ENCODE results near the gene SDK2. TPM values are rescaled to one million over a fixed set of nuclear protein-coding genes. Genes with fewer than 3 reads are reported as not detected.

The SDK2 gene
- polyA plus RNA-seq, 3 donors, result 0.01 TPM; not detected in 2

DNA sequence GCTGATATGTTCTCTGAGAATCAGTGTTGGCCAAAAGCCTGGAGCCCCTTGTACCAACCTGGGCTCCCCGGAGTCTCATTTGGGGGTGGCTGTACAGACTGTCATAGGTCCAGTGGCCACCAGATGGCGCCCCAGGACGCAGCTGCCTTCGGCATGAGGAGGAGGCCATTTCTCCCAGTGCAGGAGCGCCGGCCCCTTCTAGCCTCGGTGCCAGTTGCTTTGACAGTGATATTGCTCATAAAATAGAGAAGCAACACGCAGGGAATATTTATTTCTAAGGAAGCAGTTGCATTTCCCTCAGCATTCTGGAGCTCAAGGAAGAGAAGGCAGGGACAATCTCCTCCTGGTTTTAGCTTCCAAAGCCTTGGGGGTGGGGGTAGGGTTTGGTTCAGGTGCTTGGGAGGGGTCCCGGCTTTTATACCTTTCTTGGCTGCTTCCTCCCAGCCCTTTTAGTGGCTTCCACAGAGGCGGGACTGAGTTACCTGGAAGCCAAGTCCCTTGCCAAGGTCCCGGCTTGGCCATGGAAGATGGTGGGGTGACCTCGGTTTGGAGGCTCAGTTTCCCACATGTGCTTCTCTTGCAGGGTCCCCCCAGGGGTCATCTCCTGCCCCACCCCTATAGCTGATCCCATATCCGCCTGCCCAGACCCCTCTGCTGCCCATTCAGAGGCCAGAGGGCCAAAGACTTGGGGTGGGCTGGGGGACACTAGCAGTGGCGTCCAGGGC is 214.6 kb downstream of the SDK2 start:
- Mint-ChIP-seq H3K4me1 (peaks cover 20% of the 10 kb centered on the region), H3K36me3 (no peaks in the 10 kb centered on the region), H3K27ac (peak overlapping the region in 1 of 7 donors; percentile 18), H3K4me3 (no peak overlapping the region), H3K27me3 (ENCODE audit: low read depth in 3 of 3) (peaks cover 3 to 6% (median 3%) of the 10 kb centered on the region in 3 donors), H3K9me3 (no peaks in the 10 kb centered on the region)
- no peaks in the 10 kb centered on the region for H3K36me3 ChIP-seq (replicated peaks in 1 of 2; ENCODE audit: control insufficient read depth in 1 of 2, insufficient read depth in 2 of 2, low read length in 2 of 2)
- peak overlapping the region; percentile 26 for H3K4me2 ChIP-seq (replicated peaks; ENCODE audit: extremely low read depth, low read length, poor library complexity, severe bottlenecking)
- no peak overlapping the region for H3K4me3 ChIP-seq (replicated peaks in 1 of 3; ENCODE audit: low read depth in 2 of 3, low read length in 3 of 3)
- H3K9me3 ChIP-seq (replicated peaks in 1 of 2; ENCODE audit: control insufficient read depth in 1 of 2, insufficient read depth in 1 of 2, low read length in 2 of 2), result no peaks in the 10 kb centered on the region
- H3K27me3 ChIP-seq (ENCODE audit: control insufficient read depth in 2 of 2, insufficient read depth in 2 of 2, low read length in 2 of 2), result no peaks in the 10 kb centered on the region
- H2AFZ ChIP-seq (ENCODE audit: insufficient read depth, low read depth, low read length, poor library complexity, severe bottlenecking), result peak overlapping the region; percentile 10
- H3K27ac ChIP-seq (ENCODE audit: low read depth in 1 of 2, low read length in 2 of 2), result no peak overlapping the region
- TF ChIP-seq, protein P1, sequence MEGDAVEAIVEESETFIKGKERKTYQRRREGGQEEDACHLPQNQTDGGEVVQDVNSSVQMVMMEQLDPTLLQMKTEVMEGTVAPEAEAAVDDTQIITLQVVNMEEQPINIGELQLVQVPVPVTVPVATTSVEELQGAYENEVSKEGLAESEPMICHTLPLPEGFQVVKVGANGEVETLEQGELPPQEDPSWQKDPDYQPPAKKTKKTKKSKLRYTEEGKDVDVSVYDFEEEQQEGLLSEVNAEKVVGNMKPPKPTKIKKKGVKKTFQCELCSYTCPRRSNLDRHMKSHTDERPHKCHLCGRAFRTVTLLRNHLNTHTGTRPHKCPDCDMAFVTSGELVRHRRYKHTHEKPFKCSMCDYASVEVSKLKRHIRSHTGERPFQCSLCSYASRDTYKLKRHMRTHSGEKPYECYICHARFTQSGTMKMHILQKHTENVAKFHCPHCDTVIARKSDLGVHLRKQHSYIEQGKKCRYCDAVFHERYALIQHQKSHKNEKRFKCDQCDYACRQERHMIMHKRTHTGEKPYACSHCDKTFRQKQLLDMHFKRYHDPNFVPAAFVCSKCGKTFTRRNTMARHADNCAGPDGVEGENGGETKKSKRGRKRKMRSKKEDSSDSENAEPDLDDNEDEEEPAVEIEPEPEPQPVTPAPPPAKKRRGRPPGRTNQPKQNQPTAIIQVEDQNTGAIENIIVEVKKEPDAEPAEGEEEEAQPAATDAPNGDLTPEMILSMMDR (IDR thresholded peaks at IDR 0.05), result peak; percentile 96
- no peak overlapping the region for H3K9ac ChIP-seq (ENCODE audit: insufficient read depth, low read length, poor library complexity, severe bottlenecking)
- intact Hi-C loops (cut with micrococcal nuclease), result loop anchor here (2.0 to 5.0 kb wide), 4 partner anchors 277 to 747 kb away; no protein-coding TSS in a partner anchor
- H3K4me1 ChIP-seq (ENCODE audit: control insufficient read depth in 1 of 2, insufficient read depth in 2 of 2, low read length in 2 of 2), result peaks cover 11 to 20% of the 10 kb centered on the region in 2 donors
- no peaks in the 10 kb centered on the region for H3K79me2 ChIP-seq (ENCODE audit: insufficient read depth, low read length)
- WGBS (ENCODE audit: insufficient coverage), result 32% methylated on average over 11 of the region's 14 CpGs
- no peaks in the 10 kb centered on the region for H4K20me1 ChIP-seq (ENCODE audit: insufficient read depth, low read length)
- DNase-seq, result peak; percentile 65 to 81 (median 75)

DNA sequence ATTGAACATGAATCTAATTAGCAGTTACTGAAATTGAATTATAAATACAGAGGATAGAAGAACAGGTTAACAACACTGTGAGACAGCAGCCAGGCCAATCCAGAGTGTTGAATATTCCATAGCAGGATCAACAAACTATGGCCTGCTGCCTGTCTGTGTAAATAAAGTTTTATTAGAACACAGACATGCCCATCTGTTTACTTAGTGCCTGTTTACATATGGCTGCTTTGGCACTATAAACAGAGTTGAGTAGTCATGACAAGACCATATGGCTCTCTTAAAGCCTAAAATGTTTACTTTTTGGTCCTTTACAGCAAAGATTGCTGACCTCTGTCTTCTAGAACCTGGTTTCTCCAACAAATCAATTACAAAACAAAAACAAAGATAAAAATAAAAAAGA is 217.0 kb downstream of the SDK2 start:
- intact Hi-C loops (cut with micrococcal nuclease), result loop anchor here in 1 of 2 donors (5.0 kb wide), 2 partner anchors 285 to 530 kb away; no protein-coding TSS in a partner anchor
- TF ChIP-seq, protein P1 (IDR thresholded peaks at IDR 0.05), result no peak
- H3K27ac Mint-ChIP-seq, result no peak overlapping the region

More for the DNA sequence above, 217.0 kb downstream of the SDK2 start:
- no peaks in the 10 kb centered on the region for H3K79me2 ChIP-seq (ENCODE audit: insufficient read depth, low read length)
- no peaks in the 10 kb centered on the region for H3K36me3 ChIP-seq (replicated peaks in 1 of 2; ENCODE audit: control insufficient read depth in 1 of 2, insufficient read depth in 2 of 2, low read length in 2 of 2)
- no peak for DNase-seq
- no peak overlapping the region for H3K4me3 ChIP-seq (replicated peaks in 1 of 3; ENCODE audit: low read depth in 2 of 3, low read length in 3 of 3)
- H3K4me3 Mint-ChIP-seq, result no peak overlapping the region
- peaks cover 11 to 20% of the 10 kb centered on the region in 2 donors for H3K4me1 ChIP-seq (ENCODE audit: control insufficient read depth in 1 of 2, insufficient read depth in 2 of 2, low read length in 2 of 2)
- peaks cover 3 to 6% (median 3%) of the 10 kb centered on the region in 3 donors for H3K27me3 Mint-ChIP-seq (ENCODE audit: low read depth in 3 of 3)
- H4K20me1 ChIP-seq (ENCODE audit: insufficient read depth, low read length), result no peaks in the 10 kb centered on the region
- no peak overlapping the region for H2AFZ ChIP-seq (ENCODE audit: insufficient read depth, low read depth, low read length, poor library complexity, severe bottlenecking)
- no peaks in the 10 kb centered on the region for H3K27me3 ChIP-seq (ENCODE audit: control insufficient read depth in 2 of 2, insufficient read depth in 2 of 2, low read length in 2 of 2)
- no peaks in the 10 kb centered on the region for H3K36me3 Mint-ChIP-seq
- peaks cover 20% of the 10 kb centered on the region for H3K4me1 Mint-ChIP-seq
- no peak overlapping the region for H3K9ac ChIP-seq (ENCODE audit: insufficient read depth, low read length, poor library complexity, severe bottlenecking)
- H3K27ac ChIP-seq (ENCODE audit: low read depth in 1 of 2, low read length in 2 of 2), result no peak overlapping the region
- no peaks in the 10 kb centered on the region for H3K9me3 ChIP-seq (replicated peaks in 1 of 2; ENCODE audit: control insufficient read depth in 1 of 2, insufficient read depth in 1 of 2, low read length in 2 of 2)
- no peaks in the 10 kb centered on the region for H3K9me3 Mint-ChIP-seq
- H3K4me2 ChIP-seq (replicated peaks; ENCODE audit: extremely low read depth, low read length, poor library complexity, severe bottlenecking), result no peak overlapping the region
